GM12865 (cell line): ENCODE data around the gene SPSB2.

Experiments
- DNase-seq: peaks from one replicate; pipeline ENCODE4 v3.0.0; 2010; ENCODE audit warnings: low read depth
- H3K4me3 ChIP-seq: 2 replicates; pipeline ENCODE4 v1.5.1; 2011; ENCODE audit warnings: mild to moderate bottlenecking, low read depth, low read length, control low read depth
- CTCF ChIP-seq: IDR thresholded peaks from 2 replicates; pipeline ENCODE4 v1.5.1; 2011; ENCODE audit warnings: low read length, control low read depth, low read depth, inconsistent platforms; ENCODE audit not compliant: insufficient read depth; ENCODE audit errors: missing control alignments

Gene SPSB2

GRCh38 chr12:6858799-6859198 is 14.3 kb downstream of the SPSB2 start:
- TF ChIP-seq CTCF: no peak
- no peak for DNase-seq
- H3K4me3 ChIP-seq: no peak overlapping the region

GRCh38 chr12:6855322-6855721 is 17.8 kb downstream of the SPSB2 start:
- no peak for TF ChIP-seq CTCF
- no peak for DNase-seq
- no peak overlapping the region for H3K4me3 ChIP-seq

GRCh38 chr12:6854036-6854435 is 19.1 kb downstream of the SPSB2 start:
- no peak for TF ChIP-seq CTCF
- no peak for DNase-seq
- no peak overlapping the region for H3K4me3 ChIP-seq

GRCh38 chr12:6853626-6854025 is 19.5 kb downstream of the SPSB2 start:
- no peak overlapping the region; the same call in 1 of the 2 replicates for H3K4me3 ChIP-seq

GRCh38 chr12:6852651-6853354 is 20.3 kb downstream of the SPSB2 start:
- DNase-seq: peak; percentile 68
- H3K4me3 ChIP-seq: peak overlapping the region; percentile 65
- TF ChIP-seq CTCF: no peak

More at GRCh38 chr12:6853626-6854025, 19.5 kb downstream of the SPSB2 start:
- DNase-seq: no peak
- TF ChIP-seq CTCF: no peak

- peak; percentile 100 for DNase-seq
- TF ChIP-seq CTCF: no peak
These were observed 21.0 kb downstream of the SPSB2 start, which contains the start of gene USP5 for GRCh38 chr12:6851921-6852650. TSS of gene USP5 (plus strand) at chr12:6852150. CDS start at chr12:6852180, 30 bp downstream.

More at GRCh38 chr12:6851921-6852650, 21.0 kb downstream of the SPSB2 start, which contains the start of gene USP5:
- peak within 1 kb of the TSS; percentile 73 for H3K4me3 ChIP-seq
